ENCODE results near the gene RARB. TPM values are rescaled to one million over a fixed set of nuclear protein-coding genes. Genes with fewer than 3 reads are reported as not detected.

The RARB gene
- total and polyA plus RNA-seq, 2 of the 13 experiments (the other 11 are each of a cell fraction or from before 2014, with no cell fraction given), result 0.16 TPM; not detected in 1

DNA sequence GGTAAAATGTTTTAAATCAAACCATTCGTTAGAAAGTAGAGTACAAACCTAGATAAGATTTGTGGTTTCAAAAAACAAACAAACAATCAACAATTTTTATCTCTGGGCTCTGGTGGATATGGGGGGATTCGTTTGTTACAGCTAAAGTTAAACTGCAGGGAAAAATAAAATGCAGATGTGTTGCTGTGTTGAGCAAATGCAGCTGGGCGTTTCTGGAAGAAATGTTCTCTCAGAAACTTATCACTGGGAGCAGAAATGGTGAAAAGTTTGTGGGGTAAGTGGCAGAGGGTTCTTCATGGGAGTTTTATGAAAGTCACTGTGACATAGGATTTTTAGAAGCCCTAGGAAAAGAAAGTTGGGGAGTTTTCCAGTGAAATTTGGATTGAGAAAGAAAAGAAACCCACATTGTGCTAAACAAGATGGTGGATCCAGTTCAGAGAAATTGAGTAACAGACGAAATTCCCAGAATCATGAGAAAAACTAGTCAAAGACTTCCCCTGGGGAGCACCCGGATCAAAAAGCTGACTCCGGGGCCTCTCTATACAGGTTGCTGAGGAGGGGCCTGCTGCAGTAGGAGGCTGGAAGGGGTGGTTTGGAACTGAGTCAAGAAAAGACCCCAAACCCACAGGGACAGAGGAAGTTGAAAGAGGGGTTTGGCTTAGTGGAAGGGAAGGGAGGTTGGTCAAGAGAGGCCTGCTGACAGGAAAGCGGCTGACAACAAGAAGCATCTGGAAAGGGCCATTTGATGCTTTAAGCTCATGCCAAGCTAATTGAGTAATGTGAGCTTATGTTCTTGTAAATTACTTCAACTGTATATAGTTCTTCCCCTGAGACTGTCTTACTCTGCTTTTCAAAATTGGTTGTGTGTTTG is 108.7 kb downstream of the RARB start:
- TF ChIP-seq ZFP36L1 (CRISPR knock-in tag; IDR thresholded peaks at IDR 0.05), result no peak
- TF ChIP-seq, protein P1, sequence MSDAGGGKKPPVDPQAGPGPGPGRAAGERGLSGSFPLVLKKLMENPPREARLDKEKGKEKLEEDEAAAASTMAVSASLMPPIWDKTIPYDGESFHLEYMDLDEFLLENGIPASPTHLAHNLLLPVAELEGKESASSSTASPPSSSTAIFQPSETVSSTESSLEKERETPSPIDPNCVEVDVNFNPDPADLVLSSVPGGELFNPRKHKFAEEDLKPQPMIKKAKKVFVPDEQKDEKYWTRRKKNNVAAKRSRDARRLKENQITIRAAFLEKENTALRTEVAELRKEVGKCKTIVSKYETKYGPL (CRISPR knock-in tag; IDR thresholded peaks at IDR 0.05), result no peak
- TF ChIP-seq, protein P2, sequence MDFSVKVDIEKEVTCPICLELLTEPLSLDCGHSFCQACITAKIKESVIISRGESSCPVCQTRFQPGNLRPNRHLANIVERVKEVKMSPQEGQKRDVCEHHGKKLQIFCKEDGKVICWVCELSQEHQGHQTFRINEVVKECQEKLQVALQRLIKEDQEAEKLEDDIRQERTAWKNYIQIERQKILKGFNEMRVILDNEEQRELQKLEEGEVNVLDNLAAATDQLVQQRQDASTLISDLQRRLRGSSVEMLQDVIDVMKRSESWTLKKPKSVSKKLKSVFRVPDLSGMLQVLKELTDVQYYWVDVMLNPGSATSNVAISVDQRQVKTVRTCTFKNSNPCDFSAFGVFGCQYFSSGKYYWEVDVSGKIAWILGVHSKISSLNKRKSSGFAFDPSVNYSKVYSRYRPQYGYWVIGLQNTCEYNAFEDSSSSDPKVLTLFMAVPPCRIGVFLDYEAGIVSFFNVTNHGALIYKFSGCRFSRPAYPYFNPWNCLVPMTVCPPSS (IDR thresholded peaks at IDR 0.05), result no peak
- no peak for TF ChIP-seq ZBTB21 (CRISPR knock-in tag; IDR thresholded peaks at IDR 0.05)
- no peak for TF ChIP-seq BCL6 (CRISPR knock-in tag; IDR thresholded peaks at IDR 0.05)
- TF ChIP-seq, protein P3, sequence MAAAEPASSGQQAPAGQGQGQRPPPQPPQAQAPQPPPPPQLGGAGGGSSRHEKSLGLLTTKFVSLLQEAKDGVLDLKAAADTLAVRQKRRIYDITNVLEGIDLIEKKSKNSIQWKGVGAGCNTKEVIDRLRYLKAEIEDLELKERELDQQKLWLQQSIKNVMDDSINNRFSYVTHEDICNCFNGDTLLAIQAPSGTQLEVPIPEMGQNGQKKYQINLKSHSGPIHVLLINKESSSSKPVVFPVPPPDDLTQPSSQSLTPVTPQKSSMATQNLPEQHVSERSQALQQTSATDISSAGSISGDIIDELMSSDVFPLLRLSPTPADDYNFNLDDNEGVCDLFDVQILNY (CRISPR knock-in tag; conservative IDR thresholded peaks at IDR 0.05), result no peak
- no peak for TF ChIP-seq POLR2AphosphoS5 (IDR thresholded peaks at IDR 0.05; ENCODE audit: low read depth, low read length)
- TF ChIP-seq ZNF652 (CRISPR knock-in tag; IDR thresholded peaks at IDR 0.05; ENCODE audit: borderline replicate concordance, low read depth), result no peak
- TF ChIP-seq DPF2 (CRISPR knock-in tag; IDR thresholded peaks at IDR 0.05; ENCODE audit: borderline replicate concordance, low read depth), result no peak
- Histone ChIP-seq H4K20me1 (ENCODE audit: insufficient read depth, low read length) (no peaks in the 10 kb centered on the region), H3K4me1 (ENCODE audit: insufficient read depth, low read length) (peaks cover 16% of the 10 kb centered on the region), H3K36me3 (replicated peaks in 1 of 2; ENCODE audit: control insufficient read depth in 1 of 2, insufficient read depth in 2 of 2, low read length in 2 of 2) (no peaks in the 10 kb centered on the region), H3K9me3 (ENCODE audit: low read length) (no peaks in the 10 kb centered on the region), H3K4me2 (ENCODE audit: low read depth, low read length) (no peak overlapping the region), H3K27ac (ENCODE audit: extremely low read length, insufficient read depth, low read length) (no peak overlapping the region), H3K9ac (ENCODE audit: insufficient read depth, low read depth, low read length) (no peak overlapping the region), H3K4me3 (replicated peaks in 1 of 3; ENCODE audit: insufficient read depth in 1 of 3, low read depth in 2 of 3, low read length in 3 of 3) (no peak overlapping the region), H3K27me3 (ENCODE audit: control insufficient read depth in 1 of 2, insufficient read depth in 2 of 2, low read length in 2 of 2) (no peaks in the 10 kb centered on the region), H2AFZ (ENCODE audit: low read length) (no peak overlapping the region), H3K79me2 (ENCODE audit: insufficient read depth, low read length) (no peaks in the 10 kb centered on the region)
- CTCF ChIA-PET (ENCODE audit: low intra/inter-chr PET ratio, low total read pairs), result no interaction called here
- no TSS peak for BruUV-seq (replicated peaks)
- in situ Hi-C loops (cut with HindIII; ENCODE audit: extremely low pct_ligation_motif_present, low pct_unique_long_range_greater_than_20kb) (no loop called here), intact Hi-C loops (cut with micrococcal nuclease; ENCODE audit: unreplicated experiment) (no loop called here)
- 50% methylated on average over 7 of the region's 7 CpGs for WGBS (ENCODE audit: low lambda C conversion rate)
- POLR2A ChIA-PET, result no interaction called here
- FAIRE-seq (no peak), DNase-seq (ENCODE audit: low spot score) (no peak), ATAC-seq (no peak)

Measured in HepG2 (cell line).